Erythroblast (primary cell): ENCODE data around the gene NFIC.

Source experiments
- GATA1 ChIP-seq: IDR thresholded peaks from 2 replicates; pipeline ENCODE4 v1.6.1; 2011; ENCODE audit warnings: low read depth, mild to moderate bottlenecking, control low read depth, low read length, moderate library complexity
- POLR2A ChIP-seq: IDR thresholded peaks from 2 replicates; pipeline ENCODE4 v1.6.1; 2011; ENCODE audit warnings: mild to moderate bottlenecking, low read length

- TF ChIP-seq POLR2A (no peak), GATA1 (no peak)
These were observed 82.4 kb downstream of the NFIC start for GRCh38 chr19:3448616-3449334.
